Karpas-422 (cell line): ENCODE measurements around the gene MACIR. TPM values are rescaled to one million over a fixed set of nuclear protein-coding genes. Genes with fewer than 3 reads are reported as not detected.

Experiments used
- DNase-seq: peaks from one replicate; pipeline ENCODE4 v3.0.0-alpha.2; 2015
- H2AFZ ChIP-seq: fragments of 200-600 bp; sonication (generic); 2 replicates; pipeline ENCODE4 v1.6.1; 2014; ENCODE audit warnings: antibody characterized with exemption, low read length, mixed read lengths
- H3K27ac ChIP-seq: fragments of 200-600 bp; sonication (generic); 2 replicates; pipeline ENCODE4 v1.5.1; 2014; ENCODE audit warnings: mild to moderate bottlenecking, low read length, moderate library complexity
- H3K27me3 ChIP-seq: fragments of 200-600 bp; sonication (generic); 2 replicates; pipeline ENCODE4 v1.6.1; 2014; ENCODE audit warnings: low read length, mixed read lengths
- H3K36me3 ChIP-seq: fragments of 200-600 bp; sonication (generic); 2 replicates; pipeline ENCODE4 v1.6.1; 2014; ENCODE audit warnings: low read length, mixed read lengths; ENCODE audit not compliant: insufficient read depth
- H3K4me1 ChIP-seq: fragments of 200-600 bp; sonication (generic); 2 replicates; pipeline ENCODE4 v1.6.1; 2014; ENCODE audit warnings: mild to moderate bottlenecking, low read length, mixed read lengths
- H3K4me2 ChIP-seq: fragments of 200-600 bp; sonication (generic); 2 replicates; pipeline ENCODE4 v1.6.1; 2014; ENCODE audit warnings: low read length, low read depth, mild to moderate bottlenecking; ENCODE audit not compliant: poor library complexity, severe bottlenecking
- H3K4me3 ChIP-seq: fragments of 200-600 bp; sonication (generic); 2 replicates; pipeline ENCODE4 v1.5.1; 2014; ENCODE audit warnings: mild to moderate bottlenecking, antibody characterized with exemption, low read length, mixed read lengths
- H3K79me2 ChIP-seq: fragments of 200-600 bp; sonication (generic); 2 replicates; pipeline ENCODE4 v1.6.1; 2014; ENCODE audit warnings: mild to moderate bottlenecking, low read length, mixed read lengths
- H3K9ac ChIP-seq: fragments of 200-600 bp; sonication (generic); 2 replicates; pipeline ENCODE4 v1.6.0; 2014; ENCODE audit warnings: low read length
- H3K9me2 ChIP-seq: fragments of 200-600 bp; sonication (generic), shearing (Covaris generic); replicated peaks from 2 replicates; pipeline ENCODE4 v1.6.0; 2014; ENCODE audit warnings: mild to moderate bottlenecking, low read length, moderate library complexity; ENCODE audit not compliant: insufficient read depth
- H3K9me3 ChIP-seq: fragments of 300-700, 200-600 bp; sonication (generic); 2 replicates; pipeline ENCODE4 v1.6.1; 2014; ENCODE audit warnings: low read length, mixed read lengths
- H4K20me1 ChIP-seq: fragments of 200-600 bp; sonication (generic); 2 replicates; pipeline ENCODE4 v1.6.1; 2014; ENCODE audit warnings: mild to moderate bottlenecking, antibody characterized with exemption, low read length, low read depth; ENCODE audit not compliant: insufficient read depth
- total RNA-seq: library from RNA; depleted of rRNA; stranded (reverse); fragments of >200 nt; shearing (Covaris generic); gene quantifications from 2 replicates; pipeline ENCODE4 v1.2.3, GENCODE V29; 2014; ENCODE audit warnings: low replicate concordance

MACIR gene
- total RNA-seq, 1 experiment from 2014 or later, result 2.8 TPM

- H4K20me1 ChIP-seq, result no peaks in the 10 kb centered on the region
- no peak overlapping the region for H3K27ac ChIP-seq
- no peak overlapping the region for H3K4me3 ChIP-seq
- H3K9me3 ChIP-seq, result no peaks in the 10 kb centered on the region
- no peaks in the 10 kb centered on the region for H3K79me2 ChIP-seq
- H3K27me3 ChIP-seq, result no peaks in the 10 kb centered on the region
- H3K36me3 ChIP-seq, result no peaks in the 10 kb centered on the region
- no peak overlapping the region for H3K9ac ChIP-seq
- no peaks in the 10 kb centered on the region for H3K9me2 ChIP-seq
- H2AFZ ChIP-seq, result no peak overlapping the region
- no peak for DNase-seq
- H3K4me1 ChIP-seq, result no peaks in the 10 kb centered on the region
- H3K4me2 ChIP-seq, result no peak overlapping the region
These were observed 37.3 kb downstream of the MACIR start for GRCh38 chr5:103295871-103296270.

GRCh38 chr5:103298117-103298516 is 39.6 kb downstream of the MACIR start:
- H3K9me3 ChIP-seq, result no peaks in the 10 kb centered on the region
- no peaks in the 10 kb centered on the region for H3K9me2 ChIP-seq
- H2AFZ ChIP-seq, result no peak overlapping the region
- no peak overlapping the region for H3K4me2 ChIP-seq
- no peak overlapping the region for H3K9ac ChIP-seq
- no peaks in the 10 kb centered on the region for H3K4me1 ChIP-seq
- H3K4me3 ChIP-seq, result no peak overlapping the region
- no peaks in the 10 kb centered on the region for H4K20me1 ChIP-seq
- DNase-seq, result no peak
- H3K27ac ChIP-seq, result no peak overlapping the region
- H3K27me3 ChIP-seq, result no peaks in the 10 kb centered on the region
- H3K79me2 ChIP-seq, result no peaks in the 10 kb centered on the region
- H3K36me3 ChIP-seq, result no peaks in the 10 kb centered on the region

- no peaks in the 10 kb centered on the region for H3K4me1 ChIP-seq
- H3K9me2 ChIP-seq, result no peaks in the 10 kb centered on the region
- no peak overlapping the region for H3K27ac ChIP-seq
- H3K79me2 ChIP-seq, result no peaks in the 10 kb centered on the region
- no peak overlapping the region for H3K4me2 ChIP-seq
- no peak for DNase-seq
- H3K36me3 ChIP-seq, result no peaks in the 10 kb centered on the region
- H3K4me3 ChIP-seq, result no peak overlapping the region
- no peaks in the 10 kb centered on the region for H3K27me3 ChIP-seq
- no peak overlapping the region for H3K9ac ChIP-seq
- no peaks in the 10 kb centered on the region for H4K20me1 ChIP-seq
- H3K9me3 ChIP-seq, result no peaks in the 10 kb centered on the region
- no peak overlapping the region for H2AFZ ChIP-seq
These were observed 40.1 kb downstream of the MACIR start for GRCh38 chr5:103298607-103299188.

- no peak for DNase-seq
- H3K4me2 ChIP-seq, result no peak overlapping the region
- H4K20me1 ChIP-seq, result no peaks in the 10 kb centered on the region
- H3K4me3 ChIP-seq, result no peak overlapping the region
- H3K9me2 ChIP-seq, result no peaks in the 10 kb centered on the region
- no peak overlapping the region for H2AFZ ChIP-seq
- H3K36me3 ChIP-seq, result no peaks in the 10 kb centered on the region
- no peaks in the 10 kb centered on the region for H3K9me3 ChIP-seq
- no peak overlapping the region for H3K9ac ChIP-seq
- no peak overlapping the region for H3K27ac ChIP-seq
- no peaks in the 10 kb centered on the region for H3K4me1 ChIP-seq
- H3K27me3 ChIP-seq, result no peaks in the 10 kb centered on the region
- no peaks in the 10 kb centered on the region for H3K79me2 ChIP-seq
These were observed 47.2 kb downstream of the MACIR start for GRCh38 chr5:103305809-103306208.

GRCh38 chr5:103307470-103307869 is 48.9 kb downstream of the MACIR start:
- Histone ChIP-seq H3K27ac (no peak overlapping the region), H3K9me2 (no peaks in the 10 kb centered on the region), H3K4me2 (no peak overlapping the region), H3K4me1 (no peaks in the 10 kb centered on the region), H3K9ac (no peak overlapping the region), H3K79me2 (no peaks in the 10 kb centered on the region), H4K20me1 (no peaks in the 10 kb centered on the region), H3K36me3 (no peaks in the 10 kb centered on the region), H3K27me3 (no peaks in the 10 kb centered on the region), H3K9me3 (no peaks in the 10 kb centered on the region), H3K4me3 (no peak overlapping the region), H2AFZ (no peak overlapping the region)
- no peak for DNase-seq

- Histone ChIP-seq H3K4me1 (no peaks in the 10 kb centered on the region), H3K27ac (no peak overlapping the region), H3K4me3 (no peak overlapping the region), H2AFZ (no peak overlapping the region), H3K27me3 (no peaks in the 10 kb centered on the region), H3K9ac (no peak overlapping the region), H3K9me2 (no peaks in the 10 kb centered on the region), H3K36me3 (no peaks in the 10 kb centered on the region), H3K9me3 (no peaks in the 10 kb centered on the region), H3K79me2 (no peaks in the 10 kb centered on the region), H4K20me1 (no peaks in the 10 kb centered on the region), H3K4me2 (no peak overlapping the region)
- DNase-seq, result no peak
These were observed 50.2 kb downstream of the MACIR start for GRCh38 chr5:103308774-103309173.

- Histone ChIP-seq H3K27me3 (no peaks in the 10 kb centered on the region), H3K27ac (no peak overlapping the region), H3K36me3 (no peaks in the 10 kb centered on the region), H2AFZ (no peak overlapping the region), H3K9me3 (no peaks in the 10 kb centered on the region), H3K4me2 (no peak overlapping the region), H3K9me2 (no peaks in the 10 kb centered on the region), H3K4me3 (no peak overlapping the region), H3K79me2 (no peaks in the 10 kb centered on the region), H3K9ac (no peak overlapping the region), H4K20me1 (no peaks in the 10 kb centered on the region), H3K4me1 (no peaks in the 10 kb centered on the region)
- DNase-seq, result no peak
These were observed 54.5 kb downstream of the MACIR start for GRCh38 chr5:103313056-103313455.

- no peak overlapping the region for H2AFZ ChIP-seq
- H3K4me3 ChIP-seq, result no peak overlapping the region
- H3K79me2 ChIP-seq, result no peaks in the 10 kb centered on the region
- no peaks in the 10 kb centered on the region for H4K20me1 ChIP-seq
- no peaks in the 10 kb centered on the region for H3K4me1 ChIP-seq
- no peak for DNase-seq
- H3K9me2 ChIP-seq, result no peaks in the 10 kb centered on the region
- no peak overlapping the region for H3K9ac ChIP-seq
- no peaks in the 10 kb centered on the region for H3K9me3 ChIP-seq
- no peak overlapping the region for H3K27ac ChIP-seq
- H3K27me3 ChIP-seq, result no peaks in the 10 kb centered on the region
- H3K4me2 ChIP-seq, result no peak overlapping the region
- H3K36me3 ChIP-seq, result no peaks in the 10 kb centered on the region
These were observed 56.9 kb downstream of the MACIR start for GRCh38 chr5:103315455-103315854.

- no peaks in the 10 kb centered on the region for H3K79me2 ChIP-seq
- no peak overlapping the region for H3K27ac ChIP-seq
- no peaks in the 10 kb centered on the region for H3K4me1 ChIP-seq
- H3K4me2 ChIP-seq, result no peak overlapping the region
- H3K27me3 ChIP-seq, result no peaks in the 10 kb centered on the region; the same call in 1 of the 2 replicates
- H4K20me1 ChIP-seq, result no peaks in the 10 kb centered on the region
- H3K36me3 ChIP-seq, result no peaks in the 10 kb centered on the region
- no peak overlapping the region for H3K9ac ChIP-seq
- DNase-seq, result no peak
- H3K4me3 ChIP-seq, result no peak overlapping the region
- no peaks in the 10 kb centered on the region for H3K9me2 ChIP-seq
- no peaks in the 10 kb centered on the region for H3K9me3 ChIP-seq
- no peak overlapping the region for H2AFZ ChIP-seq
These were observed 68.9 kb downstream of the MACIR start for GRCh38 chr5:103327451-103327850.
